ENCODE measurements around the gene CAMK1D. TPM values are rescaled to one million over a fixed set of nuclear protein-coding genes. Genes with fewer than 3 reads are reported as not detected.

CAMK1D gene
- total RNA-seq, 1 donor: 11.2 TPM

DNA sequence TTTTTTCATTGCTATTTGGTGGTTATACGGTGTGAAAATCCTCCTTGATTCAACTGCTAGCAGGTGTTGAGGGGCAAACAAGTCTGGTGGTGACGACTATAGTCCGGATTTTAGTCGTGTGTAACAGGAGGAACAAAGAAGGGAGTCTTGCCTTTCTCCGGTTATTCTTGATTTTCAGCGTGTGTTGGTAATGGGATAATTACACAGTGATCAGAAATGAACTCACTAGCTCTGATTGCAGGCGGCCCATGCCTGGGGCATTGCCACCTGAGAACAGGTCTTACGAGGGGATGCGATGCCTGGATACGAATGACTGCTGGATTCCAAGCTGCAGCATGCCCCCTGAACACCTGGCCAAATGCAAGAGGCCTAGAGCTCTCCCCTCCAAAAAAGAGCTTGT lies 72.8 kb downstream of the CAMK1D start:
- Histone ChIP-seq H3K4me1 (ENCODE audit: insufficient read depth, low read length) (peaks cover 20% of the 10 kb centered on the region), H4K20me1 (ENCODE audit: insufficient read depth, low read length) (no peaks in the 10 kb centered on the region), H3K4me2 (ENCODE audit: insufficient read depth, low read length) (no peak overlapping the region), H3K9me3 (ENCODE audit: low read depth, low read length) (no peaks in the 10 kb centered on the region), H3K4me3 (ENCODE audit: insufficient read depth, low read length) (no peak overlapping the region), H3K27me3 (ENCODE audit: insufficient read depth, low read length) (no peaks in the 10 kb centered on the region), H2AFZ (ENCODE audit: low read length) (no peak overlapping the region), H3K79me2 (ENCODE audit: insufficient read depth, low read length) (no peaks in the 10 kb centered on the region), H3K36me3 (ENCODE audit: insufficient read depth, low read length) (no peaks in the 10 kb centered on the region), H3K27ac (ENCODE audit: low read depth, low read length) (no peak overlapping the region)
- DNase-seq (ENCODE audit: insufficient read length, low spot score, missing footprints): no peak
- no peak for TF ChIP-seq CTCF (IDR thresholded peaks at IDR 0.05; ENCODE audit: extremely low read depth, low read depth, low read length)

GRCh38 chr10:12423896-12424295 lies 74.5 kb downstream of the CAMK1D start:
- Histone ChIP-seq H3K9me3 (ENCODE audit: low read depth, low read length) (no peaks in the 10 kb centered on the region), H3K27me3 (ENCODE audit: insufficient read depth, low read length) (no peaks in the 10 kb centered on the region), H3K36me3 (ENCODE audit: insufficient read depth, low read length) (no peaks in the 10 kb centered on the region), H2AFZ (ENCODE audit: low read length) (no peak overlapping the region), H4K20me1 (ENCODE audit: insufficient read depth, low read length) (no peaks in the 10 kb centered on the region), H3K4me2 (ENCODE audit: insufficient read depth, low read length) (no peak overlapping the region), H3K27ac (ENCODE audit: low read depth, low read length) (no peak overlapping the region), H3K79me2 (ENCODE audit: insufficient read depth, low read length) (no peaks in the 10 kb centered on the region), H3K4me3 (ENCODE audit: insufficient read depth, low read length) (no peak overlapping the region), H3K4me1 (ENCODE audit: insufficient read depth, low read length) (peaks cover 14% of the 10 kb centered on the region)
- DNase-seq (ENCODE audit: insufficient read length, low spot score, missing footprints): no peak
- TF ChIP-seq CTCF (IDR thresholded peaks at IDR 0.05; ENCODE audit: extremely low read depth, low read depth, low read length): no peak

DNA sequence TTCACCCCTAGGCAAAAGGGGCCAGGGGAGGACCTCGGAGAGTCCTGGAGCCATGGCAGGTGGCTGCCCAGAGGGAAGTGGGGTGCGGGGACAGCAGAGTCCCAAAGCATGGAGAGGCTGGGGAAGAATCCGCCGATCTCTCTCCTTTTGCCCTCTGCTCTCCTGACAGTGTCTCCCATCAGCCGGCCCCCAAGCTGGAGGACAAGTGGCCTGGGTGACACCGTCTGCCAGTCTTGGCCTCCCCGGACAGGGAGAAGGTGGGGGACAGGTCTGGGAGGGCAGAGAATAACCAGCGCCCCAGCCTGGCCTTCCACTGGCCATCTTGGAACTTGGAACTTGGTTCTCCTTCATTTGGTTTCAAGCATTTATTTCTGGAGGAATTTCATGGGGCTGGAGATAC lies 77.9 kb downstream of the CAMK1D start:
- no peak for DNase-seq (ENCODE audit: insufficient read length, low spot score, missing footprints)
- no peak for TF ChIP-seq CTCF (IDR thresholded peaks at IDR 0.05; ENCODE audit: extremely low read depth, low read depth, low read length)
- Histone ChIP-seq H2AFZ (ENCODE audit: low read length) (no peak overlapping the region), H3K79me2 (ENCODE audit: insufficient read depth, low read length) (no peaks in the 10 kb centered on the region), H4K20me1 (ENCODE audit: insufficient read depth, low read length) (peaks cover 3% of the 10 kb centered on the region), H3K27me3 (ENCODE audit: insufficient read depth, low read length) (peaks cover 9% of the 10 kb centered on the region), H3K4me3 (ENCODE audit: insufficient read depth, low read length) (no peak overlapping the region), H3K36me3 (ENCODE audit: insufficient read depth, low read length) (no peaks in the 10 kb centered on the region), H3K4me1 (ENCODE audit: insufficient read depth, low read length) (no peaks in the 10 kb centered on the region), H3K27ac (ENCODE audit: low read depth, low read length) (no peak overlapping the region), H3K9me3 (ENCODE audit: low read depth, low read length) (no peaks in the 10 kb centered on the region), H3K4me2 (ENCODE audit: insufficient read depth, low read length) (no peak overlapping the region)

DNA sequence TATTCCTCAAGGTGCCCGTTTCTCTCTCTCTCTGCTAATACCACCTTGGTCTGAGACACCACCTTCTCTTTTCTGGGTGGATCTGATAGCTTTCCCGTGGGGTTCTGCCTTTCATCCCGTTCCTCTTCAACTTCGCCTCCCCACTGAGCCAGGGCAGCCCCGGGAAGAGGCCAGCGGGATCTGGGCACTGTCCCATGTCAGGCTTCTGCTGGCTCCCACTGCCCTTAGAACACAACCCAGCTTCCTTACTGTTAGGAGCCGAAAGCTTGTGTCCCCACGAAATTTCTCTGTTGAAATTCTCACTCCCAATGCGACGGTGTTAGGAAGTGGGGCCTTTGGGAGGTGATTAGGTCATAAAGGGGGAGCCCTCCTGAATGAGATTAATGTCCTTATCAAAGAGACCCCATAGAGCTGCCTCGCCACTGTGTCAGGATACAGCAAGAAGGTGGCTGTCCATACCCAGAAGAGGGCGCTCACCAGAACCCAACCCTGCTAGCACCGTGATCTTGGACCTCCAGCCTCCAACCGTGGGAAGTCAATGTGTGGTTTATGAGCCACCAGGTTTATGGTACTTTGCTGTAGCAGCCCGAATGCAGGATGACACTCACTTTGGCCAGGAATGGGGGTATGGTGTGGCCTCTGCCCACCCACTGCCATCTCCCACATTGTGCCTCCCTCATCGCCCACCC lies 79.2 kb downstream of the CAMK1D start:
- Histone ChIP-seq H3K9me3 (ENCODE audit: low read depth, low read length) (no peaks in the 10 kb centered on the region), H2AFZ (ENCODE audit: low read length) (no peak overlapping the region), H4K20me1 (ENCODE audit: insufficient read depth, low read length) (peaks cover 3% of the 10 kb centered on the region), H3K4me1 (ENCODE audit: insufficient read depth, low read length) (no peaks in the 10 kb centered on the region), H3K4me3 (ENCODE audit: insufficient read depth, low read length) (no peak overlapping the region), H3K27me3 (ENCODE audit: insufficient read depth, low read length) (peaks cover 17% of the 10 kb centered on the region), H3K36me3 (ENCODE audit: insufficient read depth, low read length) (no peaks in the 10 kb centered on the region), H3K4me2 (ENCODE audit: insufficient read depth, low read length) (no peak overlapping the region), H3K79me2 (ENCODE audit: insufficient read depth, low read length) (no peaks in the 10 kb centered on the region), H3K27ac (ENCODE audit: low read depth, low read length) (no peak overlapping the region)
- no peak for TF ChIP-seq CTCF (IDR thresholded peaks at IDR 0.05; ENCODE audit: extremely low read depth, low read depth, low read length)
- no peak for DNase-seq (ENCODE audit: insufficient read length, low spot score, missing footprints)

Data from osteoblast (primary cell).